GM12872 (cell line): Measurements from ENCODE around the gene SCD5.

Source experiments
- TF ChIP-seq, protein P1 (sequence below): IDR thresholded peaks from 3 replicates; pipeline ENCODE4 v1.5.1; 2011; ENCODE audit warnings: low read depth, mild to moderate bottlenecking, low read length, moderate library complexity; ENCODE audit not compliant: insufficient read depth

The SCD5 gene

DNA sequence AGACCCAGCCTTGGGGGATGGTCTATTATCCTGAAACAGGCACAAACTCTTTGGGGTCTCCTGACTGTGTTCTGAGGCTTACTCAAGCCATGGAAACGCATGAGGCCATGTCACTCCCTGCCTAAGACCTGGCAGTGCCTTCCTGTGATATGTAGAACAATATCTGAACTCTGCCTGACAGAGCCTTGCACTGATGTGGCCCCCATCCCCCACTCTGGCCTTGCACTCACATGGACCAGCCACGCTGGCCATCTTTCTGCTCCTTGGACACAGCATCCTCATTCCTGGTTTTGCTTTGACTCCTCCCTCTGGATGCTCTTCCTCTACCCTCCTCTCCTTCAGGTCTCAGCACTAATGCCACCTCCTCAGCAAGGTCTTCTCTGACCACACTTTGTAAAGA lies 100.2 kb downstream of the SCD5 start:
- TF ChIP-seq, protein P1, sequence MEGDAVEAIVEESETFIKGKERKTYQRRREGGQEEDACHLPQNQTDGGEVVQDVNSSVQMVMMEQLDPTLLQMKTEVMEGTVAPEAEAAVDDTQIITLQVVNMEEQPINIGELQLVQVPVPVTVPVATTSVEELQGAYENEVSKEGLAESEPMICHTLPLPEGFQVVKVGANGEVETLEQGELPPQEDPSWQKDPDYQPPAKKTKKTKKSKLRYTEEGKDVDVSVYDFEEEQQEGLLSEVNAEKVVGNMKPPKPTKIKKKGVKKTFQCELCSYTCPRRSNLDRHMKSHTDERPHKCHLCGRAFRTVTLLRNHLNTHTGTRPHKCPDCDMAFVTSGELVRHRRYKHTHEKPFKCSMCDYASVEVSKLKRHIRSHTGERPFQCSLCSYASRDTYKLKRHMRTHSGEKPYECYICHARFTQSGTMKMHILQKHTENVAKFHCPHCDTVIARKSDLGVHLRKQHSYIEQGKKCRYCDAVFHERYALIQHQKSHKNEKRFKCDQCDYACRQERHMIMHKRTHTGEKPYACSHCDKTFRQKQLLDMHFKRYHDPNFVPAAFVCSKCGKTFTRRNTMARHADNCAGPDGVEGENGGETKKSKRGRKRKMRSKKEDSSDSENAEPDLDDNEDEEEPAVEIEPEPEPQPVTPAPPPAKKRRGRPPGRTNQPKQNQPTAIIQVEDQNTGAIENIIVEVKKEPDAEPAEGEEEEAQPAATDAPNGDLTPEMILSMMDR = no peak

DNA sequence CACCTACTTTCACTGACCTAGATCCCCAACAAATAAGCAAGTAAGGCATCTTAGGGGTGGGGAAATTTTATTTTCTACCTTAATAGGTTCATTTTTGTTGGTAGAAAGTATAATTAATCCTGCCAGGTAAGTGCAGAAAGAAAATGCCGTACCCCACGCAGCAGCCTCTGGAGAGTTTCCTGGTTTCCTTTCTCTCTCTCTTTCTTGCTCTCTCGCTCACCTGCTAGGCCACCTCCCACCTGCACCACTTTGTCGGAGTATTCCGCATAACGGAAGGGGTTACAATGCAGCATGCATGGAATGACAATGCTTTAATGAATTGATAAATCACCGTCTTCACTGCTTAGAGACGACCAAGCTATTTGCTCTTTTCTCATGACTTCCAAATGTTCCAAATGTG lies 101.0 kb downstream of the SCD5 start:
- TF ChIP-seq, protein P1 = no peak

DNA sequence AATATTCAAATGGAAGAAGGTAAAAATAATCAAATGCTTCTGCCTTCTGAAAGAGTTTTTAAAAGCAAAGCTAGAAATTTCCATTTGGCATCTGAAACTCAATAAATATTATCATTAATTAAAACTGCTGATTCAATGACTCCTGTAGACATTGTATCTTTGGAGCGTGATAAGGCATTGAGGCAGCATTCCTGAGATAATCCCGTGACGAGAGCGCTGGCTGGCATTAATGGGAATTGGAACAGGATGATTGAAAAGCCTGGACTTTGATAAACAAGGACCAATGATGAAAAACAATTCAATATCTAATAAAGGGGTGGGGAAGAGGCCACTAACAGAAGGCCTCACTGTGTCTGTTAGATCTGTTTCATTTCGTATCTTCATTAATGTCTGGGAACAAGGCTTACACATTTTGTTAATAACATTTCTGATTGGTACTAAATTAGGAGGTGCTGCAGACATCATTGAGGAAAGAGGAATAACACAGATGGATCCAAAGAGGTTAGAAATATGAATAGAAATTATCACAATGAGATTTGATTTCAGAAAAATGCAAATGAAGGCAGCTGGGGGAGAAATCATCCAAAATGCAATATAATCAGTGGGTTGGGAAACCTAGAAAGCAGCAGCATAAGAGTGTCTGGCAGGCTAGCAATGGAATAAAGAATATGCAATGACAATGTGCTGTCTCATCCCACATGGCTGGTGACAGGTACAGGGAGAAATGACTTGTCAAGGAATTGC lies 102.3 kb downstream of the SCD5 start:
- TF ChIP-seq, protein P1 = no peak

DNA sequence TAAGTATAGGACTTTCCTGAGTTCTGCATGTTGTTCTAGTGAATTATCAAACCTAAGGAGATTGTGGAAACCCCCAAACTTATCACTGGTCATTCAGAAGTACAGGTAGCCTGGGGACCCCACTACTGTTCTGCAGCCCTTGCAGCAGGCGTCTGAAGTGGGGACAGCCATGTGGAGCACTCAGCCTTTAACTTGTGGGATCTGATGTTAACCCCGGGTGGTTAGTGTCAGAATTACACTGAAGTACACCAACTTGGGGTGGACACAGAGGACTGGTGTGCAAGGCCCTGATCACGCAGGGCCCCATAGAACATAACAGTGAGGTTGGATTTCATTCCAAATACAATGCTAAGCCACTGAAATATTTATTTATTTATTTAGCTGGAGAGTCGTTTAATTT lies 103.7 kb downstream of the SCD5 start:
- TF ChIP-seq, protein P1 = no peak

DNA sequence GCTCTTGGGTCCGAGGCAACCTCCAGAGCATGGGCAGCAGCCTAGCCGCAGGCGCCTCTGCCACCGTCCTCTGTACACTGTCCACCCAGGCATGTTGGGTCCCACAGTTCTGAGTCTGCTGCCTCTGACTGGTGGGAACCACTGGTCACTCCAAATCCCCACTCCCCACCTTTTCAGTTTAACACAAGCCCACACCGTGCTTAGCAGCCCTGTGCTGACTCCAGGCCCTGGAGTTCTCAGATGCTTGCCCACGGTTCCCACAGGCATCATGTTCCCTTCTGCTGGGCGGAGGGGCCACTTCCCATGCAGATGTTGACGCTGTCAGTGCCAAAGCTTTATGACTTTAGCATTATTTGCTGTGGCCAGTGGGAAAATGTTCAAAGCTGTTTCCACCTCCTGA lies 104.5 kb downstream of the SCD5 start:
- TF ChIP-seq, protein P1 = no peak

DNA sequence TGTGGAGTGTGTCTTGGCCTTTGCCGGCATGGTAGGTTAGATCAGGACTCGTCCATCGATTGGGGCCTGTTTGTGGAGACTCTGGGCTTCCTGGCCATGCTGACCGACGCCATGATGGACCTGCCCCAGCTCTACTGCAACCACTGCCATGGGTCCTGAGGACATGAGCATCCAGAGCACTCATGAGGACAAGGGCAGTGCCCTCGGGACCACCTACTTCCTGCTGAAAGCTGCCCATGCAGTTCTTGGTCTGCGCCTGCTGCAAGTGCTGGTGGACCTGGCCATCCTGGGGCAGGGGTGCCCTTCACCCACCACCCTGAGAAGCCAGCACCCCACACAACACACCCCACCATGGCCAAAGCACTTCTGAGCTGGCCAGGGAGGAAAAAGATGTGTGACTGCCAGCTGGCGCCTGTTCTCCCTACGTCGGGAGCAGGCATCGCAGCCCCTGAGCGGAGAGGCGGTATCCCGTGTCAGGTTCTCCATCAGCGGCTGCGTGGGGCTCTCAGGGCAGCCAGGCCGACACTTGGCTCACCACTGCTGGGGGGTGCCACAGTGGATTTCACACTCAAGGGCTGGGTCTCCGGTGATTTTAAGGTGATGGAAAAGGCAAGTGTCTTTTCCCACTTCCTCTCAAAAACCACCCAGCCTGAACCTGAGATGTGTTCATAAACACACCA lies 106.4 kb downstream of the SCD5 start:
- TF ChIP-seq, protein P1 = no peak

DNA sequence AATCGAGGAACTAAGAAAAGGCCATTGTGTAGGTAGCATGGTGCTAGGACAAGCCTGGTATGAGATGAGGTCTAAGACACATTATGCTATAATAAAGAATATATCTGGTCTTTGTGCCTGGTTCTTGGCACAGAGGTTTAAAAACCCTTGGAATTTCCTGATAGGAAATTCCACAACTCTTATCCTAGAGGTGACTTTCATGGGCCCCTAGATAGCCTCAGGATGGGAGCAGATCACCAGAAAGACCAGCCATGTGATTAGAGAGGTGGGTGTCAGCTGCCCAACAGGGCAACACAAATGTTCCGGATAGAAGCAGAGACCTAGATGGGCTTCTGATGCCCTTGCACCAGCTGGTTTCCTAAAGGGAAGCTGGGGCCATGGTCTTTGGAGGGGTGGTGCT lies 107.2 kb downstream of the SCD5 start:
- TF ChIP-seq, protein P1 = no peak
